ENCODE data around the gene RTEL1. TPM values are rescaled to one million over a fixed set of nuclear protein-coding genes. Genes with fewer than 3 reads are reported as not detected.

RTEL1 gene
- total RNA-seq, 1 experiment from 2014 or later = 58.0 TPM

DNA sequence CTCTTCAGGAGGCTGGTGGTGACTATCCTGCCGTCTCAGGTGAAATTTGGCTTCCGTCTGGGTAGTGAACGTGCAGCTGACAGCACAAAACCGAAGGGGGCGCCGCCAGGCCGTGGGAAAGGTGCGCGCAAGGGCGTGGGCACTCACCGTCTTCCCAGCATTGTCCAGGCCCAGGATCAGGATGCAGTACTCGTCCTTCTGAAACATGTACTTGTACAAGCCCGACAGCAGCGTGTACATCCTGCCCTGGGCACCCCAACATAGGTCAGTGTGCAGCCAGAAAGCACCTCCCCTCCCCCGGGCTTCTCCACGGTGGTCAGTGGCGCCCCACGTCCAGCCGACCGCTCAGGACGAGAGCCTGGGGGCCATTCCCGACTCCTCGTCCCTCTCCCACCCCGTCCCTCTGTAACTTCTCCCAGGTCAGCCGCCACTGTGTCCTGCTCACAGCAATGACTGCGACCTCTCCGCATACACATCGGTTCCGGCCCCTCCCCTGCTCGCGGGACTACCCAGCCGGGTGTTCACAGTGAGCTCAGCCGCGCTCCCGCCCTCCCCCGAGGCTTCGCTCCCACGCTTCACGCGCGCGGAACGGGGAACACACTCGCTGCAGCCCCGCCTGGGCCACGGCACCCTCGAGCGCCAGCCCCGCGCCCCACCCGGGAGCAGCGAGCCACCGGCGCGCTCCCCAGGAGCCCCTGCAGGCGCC is 48.9 kb downstream of the RTEL1 start:
- CTCF ChIA-PET = interaction anchor here (1.0 to 1.7 kb wide), 6 partner anchors 8 to 274 kb away, joined by 3 to 9 read pairs (median 4); partner anchors contain the start of genes PRPF6 and TPD52L2
- TF ChIP-seq ZNF274 (IDR thresholded peaks at IDR 0.05; ENCODE audit: low read depth, low read length) (no peak), ELF1 (IDR thresholded peaks at IDR 0.05; ENCODE audit: borderline replicate concordance, low read depth) (no peak), POLR2AphosphoS5 (IDR thresholded peaks at IDR 0.05; ENCODE audit: low read depth, low read length) (peak; percentile 34; the same call in 1 of the 2 replicates), YY1 (IDR thresholded peaks at IDR 0.05; ENCODE audit: extremely low read depth, insufficient replicate concordance, low read depth, low read length) (no peak), TCF7L2 (IDR thresholded peaks at IDR 0.05; ENCODE audit: borderline replicate concordance, extremely low read depth, insufficient read depth, insufficient read length) (no peak), SRF (IDR thresholded peaks at IDR 0.05; ENCODE audit: low read depth) (no peak), EGR1 (IDR thresholded peaks at IDR 0.05; ENCODE audit: low read depth) (no peak), SIN3A (IDR thresholded peaks at IDR 0.05; ENCODE audit: low read depth) (no peak), ZFX (IDR thresholded peaks at IDR 0.05) (no peak), CBX3 (IDR thresholded peaks at IDR 0.05; ENCODE audit: low read depth) (no peak)
- TF ChIP-seq, protein P1, sequence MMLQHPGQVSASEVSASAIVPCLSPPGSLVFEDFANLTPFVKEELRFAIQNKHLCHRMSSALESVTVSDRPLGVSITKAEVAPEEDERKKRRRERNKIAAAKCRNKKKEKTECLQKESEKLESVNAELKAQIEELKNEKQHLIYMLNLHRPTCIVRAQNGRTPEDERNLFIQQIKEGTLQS (IDR thresholded peaks at IDR 0.05) = no peak
- TF ChIP-seq, protein P2, sequence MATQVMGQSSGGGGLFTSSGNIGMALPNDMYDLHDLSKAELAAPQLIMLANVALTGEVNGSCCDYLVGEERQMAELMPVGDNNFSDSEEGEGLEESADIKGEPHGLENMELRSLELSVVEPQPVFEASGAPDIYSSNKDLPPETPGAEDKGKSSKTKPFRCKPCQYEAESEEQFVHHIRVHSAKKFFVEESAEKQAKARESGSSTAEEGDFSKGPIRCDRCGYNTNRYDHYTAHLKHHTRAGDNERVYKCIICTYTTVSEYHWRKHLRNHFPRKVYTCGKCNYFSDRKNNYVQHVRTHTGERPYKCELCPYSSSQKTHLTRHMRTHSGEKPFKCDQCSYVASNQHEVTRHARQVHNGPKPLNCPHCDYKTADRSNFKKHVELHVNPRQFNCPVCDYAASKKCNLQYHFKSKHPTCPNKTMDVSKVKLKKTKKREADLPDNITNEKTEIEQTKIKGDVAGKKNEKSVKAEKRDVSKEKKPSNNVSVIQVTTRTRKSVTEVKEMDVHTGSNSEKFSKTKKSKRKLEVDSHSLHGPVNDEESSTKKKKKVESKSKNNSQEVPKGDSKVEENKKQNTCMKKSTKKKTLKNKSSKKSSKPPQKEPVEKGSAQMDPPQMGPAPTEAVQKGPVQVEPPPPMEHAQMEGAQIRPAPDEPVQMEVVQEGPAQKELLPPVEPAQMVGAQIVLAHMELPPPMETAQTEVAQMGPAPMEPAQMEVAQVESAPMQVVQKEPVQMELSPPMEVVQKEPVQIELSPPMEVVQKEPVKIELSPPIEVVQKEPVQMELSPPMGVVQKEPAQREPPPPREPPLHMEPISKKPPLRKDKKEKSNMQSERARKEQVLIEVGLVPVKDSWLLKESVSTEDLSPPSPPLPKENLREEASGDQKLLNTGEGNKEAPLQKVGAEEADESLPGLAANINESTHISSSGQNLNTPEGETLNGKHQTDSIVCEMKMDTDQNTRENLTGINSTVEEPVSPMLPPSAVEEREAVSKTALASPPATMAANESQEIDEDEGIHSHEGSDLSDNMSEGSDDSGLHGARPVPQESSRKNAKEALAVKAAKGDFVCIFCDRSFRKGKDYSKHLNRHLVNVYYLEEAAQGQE (IDR thresholded peaks at IDR 0.05; ENCODE audit: low read depth) = no peak
- TF ChIP-seq, protein P3, sequence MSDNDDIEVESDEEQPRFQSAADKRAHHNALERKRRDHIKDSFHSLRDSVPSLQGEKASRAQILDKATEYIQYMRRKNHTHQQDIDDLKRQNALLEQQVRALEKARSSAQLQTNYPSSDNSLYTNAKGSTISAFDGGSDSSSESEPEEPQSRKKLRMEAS (IDR thresholded peaks at IDR 0.05) = no peak
- TF ChIP-seq, protein P4, sequence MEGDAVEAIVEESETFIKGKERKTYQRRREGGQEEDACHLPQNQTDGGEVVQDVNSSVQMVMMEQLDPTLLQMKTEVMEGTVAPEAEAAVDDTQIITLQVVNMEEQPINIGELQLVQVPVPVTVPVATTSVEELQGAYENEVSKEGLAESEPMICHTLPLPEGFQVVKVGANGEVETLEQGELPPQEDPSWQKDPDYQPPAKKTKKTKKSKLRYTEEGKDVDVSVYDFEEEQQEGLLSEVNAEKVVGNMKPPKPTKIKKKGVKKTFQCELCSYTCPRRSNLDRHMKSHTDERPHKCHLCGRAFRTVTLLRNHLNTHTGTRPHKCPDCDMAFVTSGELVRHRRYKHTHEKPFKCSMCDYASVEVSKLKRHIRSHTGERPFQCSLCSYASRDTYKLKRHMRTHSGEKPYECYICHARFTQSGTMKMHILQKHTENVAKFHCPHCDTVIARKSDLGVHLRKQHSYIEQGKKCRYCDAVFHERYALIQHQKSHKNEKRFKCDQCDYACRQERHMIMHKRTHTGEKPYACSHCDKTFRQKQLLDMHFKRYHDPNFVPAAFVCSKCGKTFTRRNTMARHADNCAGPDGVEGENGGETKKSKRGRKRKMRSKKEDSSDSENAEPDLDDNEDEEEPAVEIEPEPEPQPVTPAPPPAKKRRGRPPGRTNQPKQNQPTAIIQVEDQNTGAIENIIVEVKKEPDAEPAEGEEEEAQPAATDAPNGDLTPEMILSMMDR (IDR thresholded peaks at IDR 0.05 in 2 of 3, conservative IDR thresholded peaks at IDR 0.05 in 1 of 3; ENCODE audit: borderline replicate concordance in 1 of 3, insufficient read depth in 1 of 3, low read depth in 2 of 3, low read length in 2 of 3) = peak in 2 of 3 experiments; percentile 50 to 51; a peak in 3 of 6 replicates

More for the DNA sequence above, 48.9 kb downstream of the RTEL1 start:
- BruUV-seq (replicated peaks) = no TSS peak
- peak; percentile 53 for ATAC-seq
- H3K4me1 ChIP-seq (ENCODE audit: control insufficient read depth in 1 of 2, insufficient read depth in 2 of 2, low read length in 2 of 2) = peaks cover 13 to 31% of the 10 kb centered on the region in 2 experiments
- peak overlapping the region; percentile 95 for H3K4me2 ChIP-seq (ENCODE audit: low read length)
- peak overlapping the region; percentile 85 to 96 for H3K4me3 ChIP-seq (replicated peaks in 1 of 2; ENCODE audit: low read depth in 1 of 2, low read length in 2 of 2)
- no peak overlapping the region for H2AFZ ChIP-seq (ENCODE audit: low read depth, low read length, poor library complexity, severe bottlenecking)
- no peak for DNase-seq (ENCODE audit: low read depth, low spot score)
- H3K9me3 ChIP-seq (ENCODE audit: control insufficient read depth in 1 of 2, insufficient read depth in 1 of 2, low read depth in 1 of 2, low read length in 2 of 2) = 0 out of 4 replicates have a peak, but pooled peaks cover 0 to 3% of the 10 kb centered on the region in 2 experiments
- ChIA-PET POLR2A (interaction anchor here (1.1 to 2.2 kb wide), 4 partner anchors 8 to 159 kb away, joined by 4 to 15 read pairs (median 6); partner anchors contain the start of genes LIME1 and TPD52L2), RAD21 (ENCODE audit: low non-redundant PET in 1 of 2, low total read pairs in 2 of 2, uncharacterized antibody in 2 of 2, unreplicated experiment in 2 of 2) (interaction anchor here in 1 of 2 experiments (1.0 kb wide), 1 partner anchor 158 kb away, joined by 4 read pairs; the partner anchor contains the start of gene TPD52L2)
- H3K79me2 ChIP-seq (ENCODE audit: insufficient read depth, low read length) = peaks cover 68% of the 10 kb centered on the region
- peak overlapping the region; percentile 96 for H3K9ac ChIP-seq (ENCODE audit: low read length)
- peak overlapping the region; percentile 95 for H3K27ac ChIP-seq (ENCODE audit: low read depth, low read length)
- intact Hi-C loops (cut with micrococcal nuclease) = loop anchor here (1.0 to 10.0 kb wide), 3 partner anchors 157 to 348 kb away; no protein-coding TSS in a partner anchor
- no peaks in the 10 kb centered on the region for H4K20me1 ChIP-seq (ENCODE audit: insufficient read depth)
- H3K36me3 ChIP-seq (ENCODE audit: control insufficient read depth in 1 of 2, insufficient read depth in 2 of 2, low read length in 2 of 2) = peaks cover 11 to 39% of the 10 kb centered on the region in 2 experiments
- H3K27me3 ChIP-seq (ENCODE audit: insufficient read depth, low read length) = no peaks in the 10 kb centered on the region
- H3K9me2 ChIP-seq (ENCODE audit: insufficient read depth) = no peaks in the 10 kb centered on the region

All from HCT116 (cell line).